Liver (tissue), 2 donors: ENCODE data around the gene RBM15B.

Experiments used
- RXRA ChIP-seq, 2 donors: IDR thresholded peaks; 2 replicates each; pipeline ENCODE4 v1.6.1; 2017 to 2018; ENCODE audit warnings: antibody characterized with exemption in 2 of 2, mild to moderate bottlenecking in 1 of 2
- TAF1 ChIP-seq: conservative IDR thresholded peaks from 2 replicates; pipeline ENCODE4 v1.6.1; 2016; ENCODE audit warnings: antibody characterized with exemption, mild to moderate bottlenecking
- donor health status: healthy.

DNA sequence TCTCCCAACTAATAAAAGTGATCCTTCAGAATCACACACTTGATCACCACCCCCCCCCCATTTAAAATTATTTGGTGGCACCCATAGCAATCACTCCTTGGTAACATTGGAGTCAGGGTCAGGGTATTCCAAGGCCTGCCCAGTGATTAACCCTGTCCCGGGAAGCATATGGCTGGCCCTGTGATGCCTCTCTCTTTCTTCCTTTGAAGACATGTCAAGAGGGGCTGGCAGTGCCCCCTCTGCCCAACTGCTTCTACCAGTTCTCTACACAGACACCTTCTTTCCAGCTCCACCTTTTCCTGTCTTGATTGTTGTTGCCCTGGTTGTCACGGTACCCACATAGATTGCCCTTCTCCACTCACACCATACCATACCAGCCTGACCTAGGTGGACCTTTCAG lies 36.9 kb upstream of the RBM15B start:
- no peak for TF ChIP-seq TAF1
- no peak for TF ChIP-seq RXRA (IDR thresholded peaks at IDR 0.05)
